ENCODE data around the gene CDH23. TPM values are rescaled to one million over a fixed set of nuclear protein-coding genes. Genes with fewer than 3 reads are reported as not detected.

CDH23 gene
- total and polyA plus RNA-seq, 9 of the 15 experiments (the other 6 are each of a cell fraction or from before 2014, with no cell fraction given) = 0.18 to 1.2 (median 0.47) TPM

DNA sequence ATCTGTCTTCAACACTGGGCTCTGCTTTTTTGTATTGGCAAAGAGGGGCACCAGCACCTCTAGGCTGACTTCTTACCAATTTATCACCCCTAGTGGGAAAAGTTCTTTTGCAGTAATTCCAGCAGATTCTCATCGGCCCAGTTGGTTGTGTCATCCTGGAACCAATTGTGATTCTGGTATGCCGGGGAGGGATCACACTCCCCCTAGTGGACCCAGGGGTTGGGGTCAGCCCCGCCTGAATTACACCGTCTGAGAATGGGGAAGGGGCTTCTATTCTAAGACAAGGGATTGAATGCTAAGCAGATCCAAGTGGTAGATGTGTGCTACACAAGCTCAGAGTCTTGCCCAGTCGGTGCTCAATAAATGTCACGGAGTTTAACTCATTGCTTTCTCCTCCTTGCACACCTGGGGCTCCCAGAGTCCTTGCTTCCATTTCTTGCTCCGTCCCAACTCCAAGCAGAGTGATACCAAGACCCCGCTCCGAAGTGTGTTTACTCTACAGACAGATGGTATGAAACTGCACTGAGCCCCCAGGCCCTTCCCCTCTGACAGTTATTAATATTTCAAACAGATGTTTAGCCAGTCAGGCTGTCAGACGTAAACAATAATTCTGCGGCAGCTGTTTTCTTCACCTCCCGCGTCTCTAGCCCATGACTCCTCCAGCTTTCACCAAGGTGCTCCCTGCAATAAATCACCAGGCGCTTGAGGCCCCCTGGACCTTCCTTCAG is 251.0 kb downstream of the CDH23 start (continued):
- TF ChIP-seq, protein P1, sequence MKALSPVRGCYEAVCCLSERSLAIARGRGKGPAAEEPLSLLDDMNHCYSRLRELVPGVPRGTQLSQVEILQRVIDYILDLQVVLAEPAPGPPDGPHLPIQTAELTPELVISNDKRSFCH (CRISPR knock-in tag; IDR thresholded peaks at IDR 0.05) = no peak
- TF ChIP-seq, protein P1 (tag; IDR thresholded peaks at IDR 0.05) = no peak
- TF ChIP-seq KLF6 (CRISPR knock-in tag; IDR thresholded peaks at IDR 0.05; ENCODE audit: borderline replicate concordance) (no peak), ZNF324 (CRISPR knock-in tag; IDR thresholded peaks at IDR 0.05) (no peak), SMARCA4 (IDR thresholded peaks at IDR 0.05) (peak; percentile 28; the same call in 1 of the 2 replicates), SMAD4 (CRISPR knock-in tag; conservative IDR thresholded peaks at IDR 0.05) (peak; percentile 27; the same call in 1 of the 2 replicates), ZNF24 (IDR thresholded peaks at IDR 0.05) (0 out of 2 replicates have a peak, but pooled peaks have one; percentile 9), SMARCA5 (IDR thresholded peaks at IDR 0.05) (no peak), CC2D1A (IDR thresholded peaks at IDR 0.05) (no peak), RAD51 (IDR thresholded peaks at IDR 0.05; ENCODE audit: borderline replicate concordance, low read depth) (no peak), BRD4 (IDR thresholded peaks at IDR 0.05) (no peak), TAF1 (IDR thresholded peaks at IDR 0.05; ENCODE audit: control insufficient read depth, extremely low read depth, insufficient read depth, low read length, severe bottlenecking) (no peak), ZNF274 (IDR thresholded peaks at IDR 0.05; ENCODE audit: borderline replicate concordance, low read depth, low read length) (no peak), EWSR1 (IDR thresholded peaks at IDR 0.05; ENCODE audit: borderline replicate concordance, low read depth, partially characterized antibody) (no peak), GATA2 (CRISPR knock-in tag; IDR thresholded peaks at IDR 0.05) (no peak), POU5F1 (IDR thresholded peaks at IDR 0.05; ENCODE audit: borderline replicate concordance, low read depth, low read length, partially characterized antibody) (no peak)
- TF ChIP-seq, protein P2, sequence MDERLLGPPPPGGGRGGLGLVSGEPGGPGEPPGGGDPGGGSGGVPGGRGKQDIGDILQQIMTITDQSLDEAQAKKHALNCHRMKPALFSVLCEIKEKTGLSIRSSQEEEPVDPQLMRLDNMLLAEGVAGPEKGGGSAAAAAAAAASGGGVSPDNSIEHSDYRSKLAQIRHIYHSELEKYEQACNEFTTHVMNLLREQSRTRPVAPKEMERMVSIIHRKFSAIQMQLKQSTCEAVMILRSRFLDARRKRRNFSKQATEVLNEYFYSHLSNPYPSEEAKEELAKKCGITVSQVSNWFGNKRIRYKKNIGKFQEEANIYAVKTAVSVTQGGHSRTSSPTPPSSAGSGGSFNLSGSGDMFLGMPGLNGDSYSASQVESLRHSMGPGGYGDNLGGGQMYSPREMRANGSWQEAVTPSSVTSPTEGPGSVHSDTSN (CRISPR knock-in tag; IDR thresholded peaks at IDR 0.05; ENCODE audit: low read depth) = no peak
- TF ChIP-seq, protein P2 (tag; conservative IDR thresholded peaks at IDR 0.05; ENCODE audit: low read depth) = peak; percentile 77
- TF ChIP-seq, protein P3, sequence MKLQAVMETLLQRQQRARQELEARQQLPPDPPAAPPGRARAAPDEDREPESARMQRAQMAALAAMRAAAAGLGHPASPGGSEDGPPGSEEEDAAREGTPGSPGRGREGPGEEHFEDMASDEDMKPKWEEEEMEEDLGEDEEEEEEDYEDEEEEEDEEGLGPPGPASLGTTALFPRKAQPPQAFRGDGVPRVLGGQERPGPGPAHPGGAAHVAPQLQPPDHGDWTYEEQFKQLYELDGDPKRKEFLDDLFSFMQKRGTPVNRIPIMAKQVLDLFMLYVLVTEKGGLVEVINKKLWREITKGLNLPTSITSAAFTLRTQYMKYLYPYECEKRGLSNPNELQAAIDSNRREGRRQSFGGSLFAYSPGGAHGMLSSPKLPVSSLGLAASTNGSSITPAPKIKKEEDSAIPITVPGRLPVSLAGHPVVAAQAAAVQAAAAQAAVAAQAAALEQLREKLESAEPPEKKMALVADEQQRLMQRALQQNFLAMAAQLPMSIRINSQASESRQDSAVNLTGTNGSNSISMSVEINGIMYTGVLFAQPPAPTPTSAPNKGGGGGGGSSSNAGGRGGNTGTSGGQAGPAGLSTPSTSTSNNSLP (IDR thresholded peaks at IDR 0.05; ENCODE audit: borderline replicate concordance, low read depth, low read length) = no peak; the same call in 1 of the 2 replicates
- TF ChIP-seq, protein P4, sequence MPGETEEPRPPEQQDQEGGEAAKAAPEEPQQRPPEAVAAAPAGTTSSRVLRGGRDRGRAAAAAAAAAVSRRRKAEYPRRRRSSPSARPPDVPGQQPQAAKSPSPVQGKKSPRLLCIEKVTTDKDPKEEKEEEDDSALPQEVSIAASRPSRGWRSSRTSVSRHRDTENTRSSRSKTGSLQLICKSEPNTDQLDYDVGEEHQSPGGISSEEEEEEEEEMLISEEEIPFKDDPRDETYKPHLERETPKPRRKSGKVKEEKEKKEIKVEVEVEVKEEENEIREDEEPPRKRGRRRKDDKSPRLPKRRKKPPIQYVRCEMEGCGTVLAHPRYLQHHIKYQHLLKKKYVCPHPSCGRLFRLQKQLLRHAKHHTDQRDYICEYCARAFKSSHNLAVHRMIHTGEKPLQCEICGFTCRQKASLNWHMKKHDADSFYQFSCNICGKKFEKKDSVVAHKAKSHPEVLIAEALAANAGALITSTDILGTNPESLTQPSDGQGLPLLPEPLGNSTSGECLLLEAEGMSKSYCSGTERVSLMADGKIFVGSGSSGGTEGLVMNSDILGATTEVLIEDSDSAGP (CRISPR knock-in tag; IDR thresholded peaks at IDR 0.05) = no peak
- TF ChIP-seq, protein P5, sequence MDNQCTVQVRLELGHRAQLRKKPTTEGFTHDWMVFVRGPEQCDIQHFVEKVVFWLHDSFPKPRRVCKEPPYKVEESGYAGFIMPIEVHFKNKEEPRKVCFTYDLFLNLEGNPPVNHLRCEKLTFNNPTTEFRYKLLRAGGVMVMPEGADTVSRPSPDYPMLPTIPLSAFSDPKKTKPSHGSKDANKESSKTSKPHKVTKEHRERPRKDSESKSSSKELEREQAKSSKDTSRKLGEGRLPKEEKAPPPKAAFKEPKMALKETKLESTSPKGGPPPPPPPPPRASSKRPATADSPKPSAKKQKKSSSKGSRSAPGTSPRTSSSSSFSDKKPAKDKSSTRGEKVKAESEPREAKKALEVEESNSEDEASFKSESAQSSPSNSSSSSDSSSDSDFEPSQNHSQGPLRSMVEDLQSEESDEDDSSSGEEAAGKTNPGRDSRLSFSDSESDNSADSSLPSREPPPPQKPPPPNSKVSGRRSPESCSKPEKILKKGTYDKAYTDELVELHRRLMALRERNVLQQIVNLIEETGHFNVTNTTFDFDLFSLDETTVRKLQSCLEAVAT (IDR thresholded peaks at IDR 0.05) = no peak
